Bone marrow (tissue), 2 donors: ENCODE measurements around the gene PPIE.

Source experiments
- DNase-seq, 2 donors: peaks; one replicate each; lab custom pipeline; 2025; lab: John Stamatoyannopoulos, UW

PPIE gene

DNA sequence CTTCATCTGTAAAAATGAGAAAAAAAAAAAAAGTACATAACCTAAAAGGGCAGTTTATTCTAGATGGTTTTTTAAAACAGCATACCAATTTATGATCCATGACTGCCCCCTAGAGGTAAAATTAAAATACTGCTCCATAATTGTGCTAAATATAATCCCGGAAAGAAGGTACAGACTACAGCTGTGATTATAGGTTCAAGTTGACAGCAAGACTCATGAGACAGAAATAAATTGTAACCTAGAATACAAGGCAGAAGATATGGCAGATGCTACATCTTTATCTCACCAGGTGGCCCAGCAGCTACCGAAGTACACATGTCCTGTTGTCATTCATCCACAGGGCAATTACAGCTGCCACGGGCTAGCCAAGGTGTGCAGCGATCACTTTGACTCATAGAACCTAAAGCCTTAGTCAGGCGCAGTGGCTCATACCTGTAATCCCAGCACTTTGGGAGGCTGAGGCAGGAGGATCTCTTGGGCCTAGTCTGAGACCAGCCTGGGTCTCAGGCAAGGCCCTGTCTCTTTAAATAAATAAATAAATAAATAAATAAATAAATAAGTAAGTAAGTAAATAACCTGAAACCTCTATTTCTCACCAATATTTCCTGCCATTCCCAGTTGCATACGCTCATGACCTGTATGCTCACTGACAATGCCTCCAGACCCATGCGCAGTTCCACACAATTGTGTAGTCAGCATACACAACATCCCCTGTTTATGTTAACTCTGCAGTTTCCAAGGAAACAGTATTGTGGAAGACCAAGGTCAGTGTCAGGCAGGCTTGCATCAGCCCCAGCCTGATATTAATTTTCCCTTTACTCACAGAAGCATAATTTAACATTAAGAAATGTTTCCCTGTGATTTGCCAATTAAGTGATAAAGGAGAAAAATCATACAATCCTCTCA, 18.3 kb upstream of the PPIE start:
- peak in 1 of 2 donors; percentile 42 for DNase-seq

DNA sequence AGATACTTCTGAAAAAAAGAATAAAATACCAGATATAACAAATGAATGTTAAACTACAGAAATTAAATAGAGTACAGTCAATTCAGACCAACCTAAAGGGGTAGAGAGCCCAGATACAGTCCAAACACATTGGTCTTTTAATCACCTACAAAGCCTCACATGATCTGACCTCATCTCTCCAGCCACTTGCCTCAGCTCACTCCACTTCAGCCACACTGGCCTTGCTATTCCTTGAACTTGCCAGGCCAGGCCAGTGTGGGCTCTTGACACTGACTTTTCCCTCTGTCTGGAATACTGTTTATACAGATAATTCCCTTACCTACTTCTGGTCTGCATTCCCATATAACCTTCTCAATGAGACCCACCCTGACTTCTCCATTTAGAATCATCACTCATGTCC, 17.0 kb upstream of the PPIE start:
- no peak for DNase-seq

DNA sequence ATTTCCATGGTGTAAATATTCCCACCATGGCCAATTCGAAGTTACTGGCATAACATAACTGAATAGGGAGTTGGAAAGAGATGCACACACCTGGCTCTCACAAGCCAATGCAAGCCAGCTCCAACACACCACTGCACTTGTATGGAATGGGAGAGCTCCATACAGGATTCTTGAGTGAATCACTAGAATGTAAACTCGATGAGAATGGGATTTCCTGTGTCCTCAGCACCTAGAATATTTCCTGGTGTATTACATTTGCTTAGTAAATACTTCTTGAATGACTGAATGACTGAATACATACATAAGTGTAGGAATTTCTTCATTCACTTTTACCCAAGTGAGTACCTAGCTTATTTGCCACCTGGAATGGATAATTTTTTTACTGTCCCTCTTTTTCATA, 16.2 kb upstream of the PPIE start:
- no peak for DNase-seq

DNA sequence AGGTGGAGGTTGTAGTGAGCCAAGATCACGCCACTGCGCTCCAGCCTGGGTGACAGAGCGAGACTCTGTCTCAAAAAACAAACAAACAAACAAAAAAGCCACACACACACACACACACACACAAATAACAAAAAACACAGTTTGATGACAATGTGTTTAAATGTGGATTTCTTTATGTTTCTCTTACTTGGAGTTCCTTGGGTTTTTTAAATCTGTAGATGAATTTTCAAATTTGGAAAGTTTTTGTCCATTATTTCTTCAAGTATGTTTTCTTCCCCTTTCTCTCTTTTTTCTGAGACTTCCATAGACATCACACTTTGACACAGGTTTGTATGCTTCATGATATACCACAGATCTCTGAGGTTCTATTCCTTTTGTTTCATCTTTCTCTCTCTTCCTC, 12.1 kb upstream of the PPIE start:
- DNase-seq: no peak

DNA sequence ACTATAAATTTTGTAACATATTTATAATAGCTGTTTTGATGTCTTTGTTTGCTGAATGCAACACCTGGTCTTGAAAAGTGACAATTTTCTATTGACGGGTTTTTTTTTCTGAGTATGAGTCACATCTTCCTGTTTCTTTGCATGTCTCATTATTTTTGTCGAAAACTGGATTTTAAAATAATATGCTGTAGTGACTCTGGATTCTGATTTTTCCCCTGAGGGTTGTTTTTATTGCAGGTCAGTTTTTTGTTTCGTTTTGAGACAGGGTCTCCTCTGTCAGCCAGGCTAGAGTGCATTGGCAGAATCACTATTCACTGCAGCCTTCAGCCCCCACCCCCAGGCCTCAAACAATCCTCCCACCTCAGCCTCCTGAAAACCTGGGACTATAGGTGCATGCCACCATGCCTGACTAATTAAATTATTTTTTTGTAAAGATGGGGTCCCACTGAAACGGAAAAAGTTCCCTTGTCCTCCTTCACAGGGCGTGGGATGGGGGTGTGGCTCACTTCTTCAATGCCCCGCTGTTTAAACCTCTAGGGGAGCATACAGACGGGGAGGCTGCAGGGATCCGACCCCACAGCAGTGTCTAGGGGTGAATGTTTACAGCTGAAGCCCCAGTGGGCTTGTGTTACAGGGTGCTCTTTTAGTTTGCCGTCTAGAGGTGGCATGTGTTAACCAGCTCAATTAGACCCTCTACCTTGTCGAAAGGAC, 11.3 kb upstream of the PPIE start:
- no peak for DNase-seq

DNA sequence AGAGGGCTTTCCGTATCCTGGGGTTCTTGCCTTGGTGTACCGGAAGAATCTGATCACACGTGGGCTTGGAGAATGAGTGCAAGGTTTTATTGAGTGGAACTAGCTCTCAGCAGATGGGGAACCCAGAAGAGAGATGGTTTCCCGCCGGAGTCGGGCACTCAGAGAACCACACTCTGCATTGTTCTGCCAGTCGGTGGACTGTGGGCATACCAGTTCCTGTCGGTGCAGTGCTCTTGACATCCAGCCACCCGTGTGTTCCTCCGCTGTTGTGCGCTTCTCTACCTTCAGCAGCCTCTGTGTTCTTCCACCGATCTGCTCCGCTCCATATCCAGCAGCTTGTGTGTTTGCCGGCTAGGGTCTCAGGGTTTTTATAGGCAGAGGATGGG, 10.8 kb upstream of the PPIE start:
- no peak for DNase-seq

DNA sequence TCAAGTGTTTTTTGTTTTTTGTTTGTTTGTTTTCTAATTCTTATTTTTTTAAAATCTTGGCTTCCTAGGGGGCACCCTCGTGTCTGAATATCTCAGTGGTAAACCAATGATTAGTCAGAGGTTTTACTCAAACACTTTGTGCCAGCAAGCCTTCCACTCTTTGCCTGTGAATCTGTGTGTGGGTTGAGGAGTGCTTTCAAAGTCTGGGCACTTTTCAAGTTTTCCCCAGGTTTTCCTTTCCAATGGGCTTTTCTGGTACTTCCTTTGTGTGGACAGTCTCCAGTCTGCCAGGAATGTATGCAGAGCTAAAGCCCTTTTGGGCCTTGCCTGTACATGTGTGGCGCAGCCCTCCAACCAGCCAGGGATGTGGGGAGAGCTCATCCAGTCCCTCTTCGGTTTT, 9.7 kb upstream of the PPIE start:
- no peak for DNase-seq

DNA sequence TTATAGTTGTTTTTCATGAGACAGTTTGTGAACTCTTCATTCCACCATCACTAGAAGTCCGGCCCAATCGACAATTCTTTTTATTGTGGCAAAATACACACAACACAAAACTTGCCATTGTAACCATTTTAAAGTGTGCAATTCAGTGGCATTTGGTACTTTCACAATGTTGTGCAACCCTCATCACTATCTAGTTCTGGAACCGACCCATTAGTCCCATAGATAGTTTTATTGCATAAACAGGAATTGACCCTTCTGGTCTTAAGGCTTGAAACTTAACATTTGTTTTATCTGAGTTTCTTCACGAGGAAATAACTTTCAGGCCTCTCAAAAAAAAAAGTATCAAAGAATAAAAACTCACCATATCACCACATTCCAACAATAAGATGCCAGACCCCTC, 8.8 kb upstream of the PPIE start:
- DNase-seq: no peak

DNA sequence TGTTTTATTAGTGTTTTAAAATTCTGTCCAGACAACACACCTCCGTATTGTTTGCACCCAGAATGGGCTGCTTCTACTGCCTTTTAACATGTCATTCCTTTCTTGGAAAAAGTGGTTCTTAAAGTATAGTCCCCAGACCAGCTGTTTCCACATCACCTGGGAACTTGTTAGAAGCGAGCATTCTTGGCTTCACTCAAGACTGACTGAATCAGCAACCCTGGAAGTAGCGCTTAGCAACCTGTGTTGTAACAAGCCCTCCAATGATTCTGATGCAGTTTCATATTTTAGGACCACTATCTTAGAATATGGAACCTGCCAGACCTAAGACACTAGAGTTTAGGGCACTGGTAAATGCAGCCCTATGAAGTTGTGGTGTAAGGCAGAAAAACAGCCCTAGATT, 6.0 kb upstream of the PPIE start:
- DNase-seq: no peak

DNA sequence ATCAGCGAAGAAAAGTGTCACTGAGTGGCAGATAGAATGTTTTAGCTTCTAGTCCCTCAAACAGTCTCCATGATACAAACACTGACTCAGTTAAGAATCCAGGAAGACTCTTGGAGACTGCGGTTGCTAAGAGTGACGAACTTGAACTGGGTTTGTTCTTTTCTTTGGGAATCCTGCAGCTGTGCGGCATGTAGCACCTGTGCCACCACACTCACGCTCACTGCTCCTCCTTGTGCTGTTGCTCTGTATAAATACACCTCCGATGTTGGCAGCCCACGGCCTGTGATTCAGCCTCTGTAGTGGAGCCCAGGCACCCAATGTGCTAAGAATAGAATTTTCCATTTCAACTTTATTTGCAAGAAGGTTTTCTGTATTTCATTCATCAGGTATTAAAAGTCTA, 5.5 kb upstream of the PPIE start:
- DNase-seq: no peak

DNA sequence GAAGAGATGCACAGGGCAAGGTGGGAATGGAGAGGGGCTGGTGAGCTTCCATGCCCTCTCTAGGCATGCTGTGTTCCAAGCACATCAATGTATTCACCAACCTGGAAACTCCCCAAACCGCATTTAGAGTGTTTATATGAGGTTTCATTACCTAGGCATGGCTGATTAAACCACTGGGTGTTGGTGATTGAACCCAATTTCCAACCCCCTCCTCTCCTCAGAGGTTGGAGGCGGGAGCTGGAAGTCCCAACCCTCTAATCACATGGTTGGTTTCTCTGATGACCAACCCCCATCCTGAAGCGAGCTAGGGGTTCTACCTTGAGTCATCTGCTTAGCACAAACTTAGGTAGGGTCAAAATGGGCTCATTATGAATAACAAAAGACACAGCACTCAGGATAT, 3.0 kb upstream of the PPIE start:
- no peak for DNase-seq

DNA sequence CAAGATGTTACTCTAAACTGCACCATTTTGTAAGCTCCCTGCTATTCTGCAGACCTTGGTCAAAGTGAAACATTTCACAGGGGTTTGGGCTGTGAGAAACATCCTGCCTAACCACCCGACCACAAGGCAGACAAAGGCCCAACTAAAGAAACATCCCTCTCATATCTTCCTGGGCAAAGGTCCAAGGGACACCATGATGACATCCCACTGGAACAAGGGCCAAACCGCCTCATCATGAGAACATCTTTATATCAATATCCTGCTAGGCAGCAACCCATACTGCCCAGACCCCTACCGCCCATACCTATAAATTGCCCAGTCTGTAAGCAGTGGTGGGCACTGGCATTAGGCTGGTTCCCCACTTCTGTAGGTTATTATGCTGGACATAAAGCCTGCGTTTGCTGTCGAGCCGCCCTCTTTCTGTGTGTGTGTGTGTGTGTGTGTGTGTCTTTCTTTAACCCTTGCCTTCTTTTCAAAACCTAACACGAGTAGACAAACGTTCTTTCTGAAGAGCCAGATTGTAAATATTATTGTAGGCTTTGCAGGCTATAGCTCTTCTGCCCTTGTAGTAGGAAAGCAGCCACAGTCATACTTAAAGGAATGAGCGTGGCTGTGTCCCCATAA, 1.0 kb upstream of the PPIE start:
- DNase-seq: no peak

DNA sequence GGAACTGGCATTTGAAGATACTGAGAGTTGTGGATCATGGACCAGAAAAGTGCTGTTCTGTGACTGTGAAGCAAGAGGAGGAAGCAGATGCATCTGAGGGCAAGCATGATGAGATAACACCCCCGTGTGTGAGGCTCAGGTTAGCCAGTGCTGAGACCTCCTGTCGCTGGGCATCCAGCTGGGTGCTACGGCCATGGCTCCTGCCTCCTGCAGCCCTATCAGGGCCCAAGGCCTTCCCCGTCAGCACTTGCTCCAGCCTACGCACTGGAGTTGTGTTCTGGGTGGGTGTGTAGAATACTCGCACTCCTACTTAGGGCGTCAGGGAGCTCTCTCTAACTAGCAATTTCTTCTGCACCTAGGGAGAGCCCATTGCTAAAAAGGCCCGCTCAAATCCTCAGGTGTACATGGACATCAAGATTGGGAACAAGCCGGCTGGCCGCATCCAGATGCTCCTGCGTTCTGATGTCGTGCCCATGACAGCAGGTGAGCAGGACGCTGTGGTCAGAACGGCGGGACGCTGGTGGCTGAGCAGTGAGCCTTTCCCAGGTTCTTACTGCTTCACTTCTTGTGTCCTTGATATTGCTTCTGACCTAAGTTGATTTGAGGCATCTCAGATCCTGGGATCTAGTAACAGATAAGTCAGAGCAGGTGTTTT, 6.5 kb downstream of the PPIE start:
- no peak for DNase-seq

DNA sequence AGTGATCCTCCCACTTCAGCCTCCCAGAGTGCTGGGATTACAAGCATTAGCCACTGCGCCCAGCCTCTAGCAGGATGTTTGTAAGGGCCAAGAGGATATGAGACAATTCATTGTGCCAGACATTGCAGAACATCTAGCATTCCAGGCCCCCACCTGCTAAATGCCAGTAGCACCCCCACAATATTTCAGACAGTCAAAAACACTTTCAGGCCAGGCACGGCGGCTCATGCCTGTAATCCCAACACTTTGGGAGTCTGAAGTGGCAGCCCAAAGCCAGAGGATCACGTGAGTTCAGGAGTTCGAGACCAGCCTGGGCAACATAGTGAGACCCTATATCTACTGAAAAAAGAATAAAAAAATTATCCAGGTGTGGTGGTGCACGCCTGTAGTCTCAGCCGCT, 12.9 kb downstream of the PPIE start:
- DNase-seq: no peak

DNA sequence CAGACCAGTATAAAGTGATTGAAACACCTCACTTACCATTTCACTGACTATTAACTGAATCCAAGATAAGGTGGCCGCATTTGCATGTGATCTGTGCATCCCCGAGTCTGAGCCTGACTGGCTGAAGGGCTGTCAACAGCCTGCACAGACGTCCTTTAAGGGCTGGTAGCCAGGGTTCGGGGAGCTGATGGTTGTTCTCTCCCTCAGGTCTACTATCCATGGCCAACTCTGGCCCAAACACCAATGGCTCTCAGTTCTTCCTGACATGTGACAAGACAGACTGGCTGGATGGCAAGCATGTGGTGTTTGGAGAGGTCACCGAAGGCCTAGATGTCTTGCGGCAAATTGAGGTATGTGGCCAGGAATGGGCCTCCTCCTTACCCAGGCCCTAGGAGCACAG, 14.0 kb downstream of the PPIE start:
- DNase-seq: no peak

DNA sequence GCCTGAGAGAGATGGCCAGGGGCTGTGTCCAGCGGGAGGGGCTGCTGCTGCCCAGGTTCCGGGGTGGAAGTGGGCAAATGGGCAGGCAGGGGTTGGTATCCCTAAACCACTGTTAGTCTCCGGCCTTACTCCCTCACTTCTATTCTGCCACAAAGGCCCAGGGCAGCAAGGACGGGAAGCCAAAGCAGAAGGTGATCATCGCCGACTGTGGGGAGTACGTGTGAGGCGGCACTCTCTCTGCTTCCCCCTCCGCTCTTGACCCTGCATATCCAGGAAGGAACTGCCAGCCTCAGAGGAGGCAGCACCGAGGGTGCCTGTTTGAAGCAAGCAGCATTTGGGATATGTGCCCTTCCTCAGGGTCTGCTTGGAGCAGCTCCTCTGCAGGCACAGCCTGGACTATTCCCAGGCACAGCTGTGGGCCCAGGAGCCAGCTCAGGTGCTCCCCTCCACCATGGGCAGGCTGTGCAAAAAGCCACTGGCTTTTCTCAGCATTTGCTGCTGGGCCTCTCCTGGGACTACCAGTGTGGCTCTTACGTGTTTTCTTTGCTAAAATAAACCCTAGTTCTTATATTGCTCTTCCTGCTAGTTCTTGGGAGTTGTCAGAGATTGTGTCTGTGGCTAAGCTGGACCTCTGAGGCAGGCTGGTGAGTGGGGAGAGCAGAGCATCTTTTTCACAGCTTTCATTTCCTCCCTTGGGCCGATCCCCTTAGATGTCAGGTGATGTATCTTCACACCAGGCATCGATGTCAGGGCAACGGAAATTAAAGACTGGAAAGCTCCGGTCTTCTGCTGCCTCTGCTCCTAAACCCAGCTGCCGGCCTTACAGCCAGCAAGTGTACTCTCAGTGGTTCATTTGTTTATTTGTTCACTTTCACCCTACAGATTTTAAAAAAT, 14.7 kb downstream of the PPIE start:
- DNase-seq: no peak

DNA sequence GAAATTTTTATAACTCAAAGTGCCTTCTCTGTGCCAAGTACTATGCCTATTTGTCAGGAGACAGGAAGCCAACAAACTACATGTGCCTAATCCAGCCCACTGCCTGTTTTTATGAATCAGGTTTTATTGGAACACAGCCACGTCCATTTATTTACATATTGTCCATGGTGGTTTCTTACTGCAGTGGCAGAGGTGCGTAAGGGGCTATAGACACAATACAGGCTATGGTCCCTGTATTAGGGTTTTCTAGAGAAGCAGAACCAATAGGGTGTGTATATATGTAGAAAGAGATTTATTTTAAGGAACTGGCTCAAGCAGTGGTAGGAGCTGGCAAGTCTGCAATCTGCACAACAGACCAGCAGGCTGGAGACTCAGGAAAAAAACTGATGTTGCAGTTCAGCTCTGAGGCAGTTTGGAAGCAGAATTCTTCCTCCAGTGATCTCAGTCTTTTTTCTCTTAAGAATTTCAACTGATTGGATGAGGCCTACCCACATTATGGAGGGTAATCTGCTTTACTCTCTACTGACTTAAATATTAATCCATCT, 15.4 kb downstream of the PPIE start:
- DNase-seq: no peak

DNA sequence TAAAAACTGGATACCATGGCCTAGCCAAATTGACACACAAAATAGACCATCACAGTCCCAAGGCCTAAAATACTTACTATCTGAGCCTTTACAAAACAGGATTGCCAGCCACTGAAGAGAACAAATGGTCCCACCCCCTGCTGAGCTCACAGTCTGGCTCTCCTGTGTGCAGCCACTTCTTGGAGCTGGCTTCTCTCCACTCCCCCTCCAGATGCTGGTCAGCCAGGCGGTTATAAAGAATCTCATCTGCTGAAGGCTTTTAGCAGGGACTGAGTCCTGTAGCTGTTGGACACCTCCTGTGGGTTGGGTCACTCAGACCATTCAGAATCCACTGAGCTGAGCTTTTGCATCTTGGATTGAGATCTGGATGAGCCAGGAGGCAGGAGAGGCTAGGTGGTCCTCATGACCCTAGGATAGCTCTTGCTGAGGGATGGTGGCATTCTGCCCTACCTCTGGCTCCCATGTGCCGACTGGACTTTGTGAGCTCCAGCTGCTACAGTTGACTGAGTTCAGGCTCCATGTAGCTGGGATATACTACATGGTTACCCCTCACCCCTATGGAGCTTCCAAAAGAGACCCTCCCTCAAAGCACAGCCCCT, 16.3 kb downstream of the PPIE start:
- DNase-seq: no peak

DNA sequence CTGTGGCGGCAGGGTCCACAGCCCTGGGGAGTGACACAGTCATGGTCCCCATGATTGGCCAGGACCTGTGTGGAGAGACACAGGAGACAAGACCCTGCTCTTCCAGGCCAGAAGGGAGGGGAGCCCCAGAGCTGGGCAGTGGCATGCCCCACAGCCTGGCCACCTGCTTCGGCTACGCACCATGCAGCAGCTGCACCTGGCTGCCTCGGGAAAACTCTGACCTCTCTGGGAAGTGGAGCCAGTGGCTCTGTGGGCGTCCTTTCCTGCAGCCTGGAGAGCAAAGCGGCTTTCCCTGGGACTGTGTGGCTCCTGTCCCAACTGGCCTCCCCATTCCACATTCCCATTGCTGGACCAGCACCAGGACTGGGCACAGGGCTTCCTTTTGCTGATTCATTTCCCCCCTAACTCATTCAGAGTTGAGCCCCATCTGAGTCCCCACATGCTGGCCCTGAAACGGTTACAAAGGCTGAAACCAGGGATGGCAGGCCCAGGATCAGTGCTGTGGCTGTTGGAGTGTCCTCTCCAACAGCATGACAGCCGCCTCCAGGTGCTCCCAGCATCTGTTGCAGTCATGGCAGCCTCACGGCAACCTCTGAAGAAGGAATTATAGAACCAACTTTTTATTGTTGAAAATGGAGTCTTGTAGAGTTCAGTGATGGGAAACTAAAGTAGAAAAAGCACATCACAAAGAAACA, 17.4 kb downstream of the PPIE start:
- DNase-seq: no peak

DNA sequence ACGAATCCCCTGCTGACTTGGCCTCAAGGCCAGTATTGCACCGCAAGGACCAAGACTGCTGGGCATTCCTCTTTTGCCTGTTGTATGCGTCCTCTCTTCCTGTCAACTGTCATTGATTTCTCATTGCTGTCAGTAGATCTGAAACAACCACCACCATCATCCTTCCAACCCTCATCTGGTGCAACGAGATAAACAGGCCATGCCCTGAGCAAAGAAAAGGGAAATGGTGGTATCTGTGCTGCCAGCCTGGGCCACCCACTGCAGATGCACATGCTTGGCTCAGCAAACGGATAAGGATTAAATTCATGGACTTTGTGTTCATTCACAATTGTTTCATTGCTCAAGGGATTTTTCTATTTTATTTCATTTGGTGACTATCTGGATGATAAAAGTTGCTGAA, 18.8 kb downstream of the PPIE start:
- no peak for DNase-seq
